Activated T-helper 9 cell treated with anti-CD3 and anti-CD28 coated beads, Interleukin-2, amount 50 U/mL, for 16 hours (primary cell): ENCODE data around the gene ERVV-1.
"Not testable (repeated sequence)": the region's sequence is repeated elsewhere in the genome, so short reads cannot be mapped to it uniquely, and the experiment has no call there.

Experiments used
- DNase-seq: peaks from one replicate; pipeline ENCODE4 v3.0.0-alpha.2; 2020; ENCODE audit warnings: low read depth

The ERVV-1 gene

GRCh38 chr19:53028306-53028705 is 14.6 kb downstream of the ERVV-1 start:
- DNase-seq: not testable (repeated sequence)

- no peak for DNase-seq
Measured at GRCh38 chr19:53034054-53034453, 20.3 kb downstream of the ERVV-1 start.

GRCh38 chr19:53034948-53035675 is 21.4 kb downstream of the ERVV-1 start:
- no peak for DNase-seq

- DNase-seq: peak; percentile 1
Measured at GRCh38 chr19:53037101-53038097, 23.7 kb downstream of the ERVV-1 start.

- no peak for DNase-seq
Measured at GRCh38 chr19:53041366-53041765, 27.6 kb downstream of the ERVV-1 start.

- no peak for DNase-seq
Measured at GRCh38 chr19:53045536-53045935, 31.8 kb downstream of the ERVV-1 start.

GRCh38 chr19:53047379-53047778 is 33.7 kb downstream of the ERVV-1 start:
- DNase-seq: no peak

GRCh38 chr19:53055117-53055516 is 41.4 kb downstream of the ERVV-1 start:
- DNase-seq: no peak

- no peak for DNase-seq
Measured at GRCh38 chr19:53057904-53058580, 44.3 kb downstream of the ERVV-1 start.
